ENCODE measurements around the gene DARS1.

The DARS1 gene

DNA sequence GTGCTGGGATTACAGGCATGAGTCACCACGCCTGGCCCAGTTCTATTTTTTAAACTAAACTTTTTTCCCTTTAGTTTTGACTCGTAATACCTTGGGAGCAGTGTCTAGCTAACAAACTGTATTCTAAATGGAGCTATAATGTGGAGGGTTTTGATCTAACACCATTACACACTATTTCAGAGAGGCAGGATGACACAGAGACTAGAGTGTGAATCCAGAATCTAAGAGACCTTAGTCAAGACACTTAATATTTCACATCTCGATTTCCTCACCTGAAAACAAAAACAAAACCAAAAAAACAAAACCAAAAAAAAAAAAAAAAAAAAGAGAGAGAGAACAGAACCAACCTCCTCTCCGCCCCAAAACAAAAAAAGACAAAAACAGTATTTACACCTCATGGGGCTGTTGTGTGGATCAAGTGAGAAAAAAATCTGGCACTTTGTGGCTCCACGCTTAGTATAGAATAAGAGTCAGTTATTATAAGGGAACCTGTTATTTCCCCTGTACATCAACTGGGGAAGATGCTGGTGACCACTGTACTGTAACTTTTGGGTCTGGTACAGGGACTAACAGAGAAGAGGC is 31.3 kb downstream of the DARS1 start:
- TF ChIP-seq GLIS3 (CRISPR knock-in tag; IDR thresholded peaks at IDR 0.05) = no peak
- no peak for TF ChIP-seq ESRRG (CRISPR knock-in tag; IDR thresholded peaks at IDR 0.05)
- TF ChIP-seq ISL1 (CRISPR knock-in tag; IDR thresholded peaks at IDR 0.05) = no peak
- no peak for TF ChIP-seq TCF4 (CRISPR knock-in tag; IDR thresholded peaks at IDR 0.05; ENCODE audit: borderline replicate concordance)
- TF ChIP-seq ZFP30 (CRISPR knock-in tag; IDR thresholded peaks at IDR 0.05) = no peak
- no peak for TF ChIP-seq ZNF8 (CRISPR knock-in tag; IDR thresholded peaks at IDR 0.05)
- TF ChIP-seq BACH2 (CRISPR knock-in tag; IDR thresholded peaks at IDR 0.05; ENCODE audit: borderline replicate concordance) = no peak
- no peak for TF ChIP-seq ARNTL (CRISPR knock-in tag; IDR thresholded peaks at IDR 0.05; ENCODE audit: borderline replicate concordance, low read depth)
- TF ChIP-seq ZNF565 (CRISPR knock-in tag; conservative IDR thresholded peaks at IDR 0.05; ENCODE audit: low read depth) = no peak
- no peak for ATAC-seq

GRCh38 chr2:135952891-135953290 is 32.5 kb downstream of the DARS1 start:
- ATAC-seq = no peak
- TF ChIP-seq ZC3H10 (CRISPR knock-in tag; IDR thresholded peaks at IDR 0.05) (no peak), ESRRG (CRISPR knock-in tag; IDR thresholded peaks at IDR 0.05) (no peak), PATZ1 (CRISPR knock-in tag; IDR thresholded peaks at IDR 0.05; ENCODE audit: borderline replicate concordance) (no peak), CSDC2 (CRISPR knock-in tag; IDR thresholded peaks at IDR 0.05) (no peak), ARNTL (CRISPR knock-in tag; IDR thresholded peaks at IDR 0.05; ENCODE audit: borderline replicate concordance, low read depth) (no peak), ZFP30 (CRISPR knock-in tag; IDR thresholded peaks at IDR 0.05) (no peak), ZNF70 (CRISPR knock-in tag; IDR thresholded peaks at IDR 0.05) (no peak), BACH2 (CRISPR knock-in tag; IDR thresholded peaks at IDR 0.05; ENCODE audit: borderline replicate concordance) (no peak), ZNF565 (CRISPR knock-in tag; conservative IDR thresholded peaks at IDR 0.05; ENCODE audit: low read depth) (no peak), CSRNP3 (CRISPR knock-in tag; IDR thresholded peaks at IDR 0.05) (no peak), SNAI2 (CRISPR knock-in tag; IDR thresholded peaks at IDR 0.05) (no peak), TCF4 (CRISPR knock-in tag; IDR thresholded peaks at IDR 0.05; ENCODE audit: borderline replicate concordance) (no peak)

DNA sequence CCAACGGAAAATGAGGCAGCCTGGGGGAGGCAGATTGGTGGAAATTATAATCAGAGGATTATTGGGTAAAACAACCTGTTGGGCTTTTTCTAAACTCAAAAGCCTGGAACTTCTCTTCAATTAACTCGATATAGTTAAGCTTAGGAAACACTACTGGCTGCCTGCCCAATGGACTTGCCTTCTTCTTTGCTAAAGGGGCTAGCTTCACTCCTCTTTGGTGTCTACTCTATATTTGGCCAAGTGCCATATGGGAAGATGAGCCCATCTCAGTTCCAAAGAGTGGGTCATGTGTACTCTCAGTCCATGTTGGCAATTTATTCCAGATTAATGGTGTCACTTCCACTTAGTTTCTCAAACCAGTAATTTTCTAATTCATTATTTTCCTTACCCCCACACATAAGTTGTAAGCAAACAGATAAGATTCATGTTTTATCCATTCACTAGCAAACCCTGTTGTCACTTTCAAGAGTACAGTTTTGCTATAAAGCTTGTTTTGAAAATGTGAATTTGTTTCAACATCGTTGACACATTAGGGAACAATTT is 34.3 kb downstream of the DARS1 start:
- no peak for ATAC-seq
- TF ChIP-seq BACH2 (CRISPR knock-in tag; IDR thresholded peaks at IDR 0.05; ENCODE audit: borderline replicate concordance) (no peak), TSHZ2 (CRISPR knock-in tag; IDR thresholded peaks at IDR 0.05) (no peak), CSDC2 (CRISPR knock-in tag; IDR thresholded peaks at IDR 0.05) (no peak), ISL1 (CRISPR knock-in tag; IDR thresholded peaks at IDR 0.05) (no peak), ZNF70 (CRISPR knock-in tag; IDR thresholded peaks at IDR 0.05) (no peak), CREB5 (CRISPR knock-in tag; IDR thresholded peaks at IDR 0.05; ENCODE audit: low read depth) (no peak), TCF4 (CRISPR knock-in tag; IDR thresholded peaks at IDR 0.05; ENCODE audit: borderline replicate concordance) (no peak), RARB (CRISPR knock-in tag; IDR thresholded peaks at IDR 0.05) (no peak), ZFP30 (CRISPR knock-in tag; IDR thresholded peaks at IDR 0.05) (no peak)

DNA sequence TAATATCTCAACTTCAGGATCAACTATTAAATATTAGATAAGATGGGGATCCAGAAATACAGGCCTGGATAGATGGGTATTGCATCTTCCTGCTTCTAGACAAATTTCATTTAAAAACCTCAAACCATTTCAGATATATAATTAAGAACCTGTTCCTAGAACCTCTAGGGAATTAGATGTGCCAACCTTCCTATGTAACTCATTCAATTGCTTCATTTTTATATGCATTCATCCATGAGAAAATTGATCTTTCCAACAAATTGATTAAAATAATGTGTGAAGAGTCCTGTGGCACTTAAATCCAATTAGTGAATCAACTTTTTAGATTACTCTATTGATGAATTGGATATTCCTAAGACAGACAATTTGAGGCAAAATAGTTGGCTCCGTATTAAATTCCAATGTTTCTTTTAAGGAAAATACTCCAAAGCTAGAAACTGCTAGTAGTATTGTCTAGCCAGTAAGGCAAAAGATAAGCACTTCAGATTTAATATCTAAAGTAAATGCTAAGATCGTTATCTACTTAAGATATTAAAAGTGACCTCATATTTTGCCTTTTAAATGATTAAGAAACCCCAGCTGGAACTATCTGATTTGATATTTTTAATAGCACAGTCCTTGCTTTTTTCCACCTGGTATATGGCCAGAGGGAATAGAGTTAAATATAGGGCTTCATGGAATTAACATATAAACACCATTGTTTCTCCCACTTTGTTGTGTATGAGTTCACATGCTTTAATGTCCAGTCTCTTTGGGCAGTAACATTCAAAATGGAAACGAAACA is 35.8 kb downstream of the DARS1 start:
- ATAC-seq = no peak
- TF ChIP-seq ZFP30 (CRISPR knock-in tag; IDR thresholded peaks at IDR 0.05) (no peak), RARB (CRISPR knock-in tag; IDR thresholded peaks at IDR 0.05) (no peak), ZC3H10 (CRISPR knock-in tag; IDR thresholded peaks at IDR 0.05) (no peak), ZNF565 (CRISPR knock-in tag; conservative IDR thresholded peaks at IDR 0.05; ENCODE audit: low read depth) (no peak), ISL1 (CRISPR knock-in tag; IDR thresholded peaks at IDR 0.05) (no peak), PATZ1 (CRISPR knock-in tag; IDR thresholded peaks at IDR 0.05; ENCODE audit: borderline replicate concordance) (no peak), TCF4 (CRISPR knock-in tag; IDR thresholded peaks at IDR 0.05; ENCODE audit: borderline replicate concordance) (no peak), ZNF8 (CRISPR knock-in tag; IDR thresholded peaks at IDR 0.05) (no peak), CSRNP3 (CRISPR knock-in tag; IDR thresholded peaks at IDR 0.05) (no peak), TOX (CRISPR knock-in tag; IDR thresholded peaks at IDR 0.05; ENCODE audit: borderline replicate concordance) (no peak), GLIS3 (CRISPR knock-in tag; IDR thresholded peaks at IDR 0.05) (no peak), ESRRG (CRISPR knock-in tag; IDR thresholded peaks at IDR 0.05) (no peak), CSDC2 (CRISPR knock-in tag; IDR thresholded peaks at IDR 0.05) (no peak)
